ENCODE data around the gene FAM136A.

- TF ChIP-seq BCLAF1 (IDR thresholded peaks at IDR 0.05) = no peak
- TF ChIP-seq ATF7 (IDR thresholded peaks at IDR 0.05; ENCODE audit: low read depth) = no peak
- TF ChIP-seq NR2C2 (IDR thresholded peaks at IDR 0.05; ENCODE audit: borderline replicate concordance, control insufficient read depth, insufficient read length, low read depth) = no peak
- no peak for TF ChIP-seq CEBPB (IDR thresholded peaks at IDR 0.05; ENCODE audit: borderline replicate concordance in 1 of 2, low read depth in 2 of 2, low read length in 2 of 2)
- TF ChIP-seq FOXM1 (IDR thresholded peaks at IDR 0.05; ENCODE audit: low read depth, low read length) = no peak
- TF ChIP-seq CTCF (IDR thresholded peaks at IDR 0.05 in 2 of 3, conservative IDR thresholded peaks at IDR 0.05 in 1 of 3; ENCODE audit: control insufficient read depth in 2 of 3, extremely low read depth in 1 of 3, insufficient read depth in 1 of 3, low read depth in 3 of 3, low read length in 3 of 3) = no peak
- no peak for TF ChIP-seq HDGF (IDR thresholded peaks at IDR 0.05)
Observed at GRCh38 chr2:70258532-70258875, 43.4 kb downstream of the FAM136A start.
